ENCODE results near the gene EPHA7. TPM values are rescaled to one million over a fixed set of nuclear protein-coding genes. Genes with fewer than 3 reads are reported as not detected.

The EPHA7 gene
- total RNA-seq, 4 donors from 2014 or later, result under 0.01 to 0.39 (median 0.21) TPM

DNA sequence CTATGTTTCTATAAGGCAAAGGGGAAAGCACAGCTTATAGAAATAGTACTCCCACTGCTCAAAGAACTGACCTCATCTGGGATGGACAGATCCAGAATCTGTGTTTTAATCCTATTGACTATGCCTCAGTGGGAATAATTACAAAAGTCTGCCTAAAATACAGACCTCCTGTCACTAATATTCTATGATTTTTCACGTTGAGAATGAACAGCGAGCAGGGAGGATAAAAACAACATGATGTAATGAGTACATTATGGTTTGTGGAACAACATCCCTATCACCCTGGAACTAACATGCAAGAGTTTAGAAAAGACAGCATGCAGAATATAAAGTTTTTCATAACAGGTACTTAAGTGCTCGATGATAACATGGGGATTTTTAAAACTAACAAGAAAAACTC lies 53.9 kb downstream of the EPHA7 start:
- no peak for DNase-seq
- Histone ChIP-seq H3K4me3 (replicated peaks in 1 of 3) (no peak overlapping the region), H3K27ac (no peak overlapping the region), H3K4me1 (peaks cover 0 to 4% of the 10 kb centered on the region in 2 donors), H3K36me3 (no peaks in the 10 kb centered on the region), H3K27me3 (no peaks in the 10 kb centered on the region), H3K9me3 (no peaks in the 10 kb centered on the region)
- intact Hi-C loops (cut with DNase I), result no loop called here
- 68 to 86% methylated on average over 3 of the region's 3 CpGs for WGBS, 2 donors
- TF ChIP-seq, protein P1, sequence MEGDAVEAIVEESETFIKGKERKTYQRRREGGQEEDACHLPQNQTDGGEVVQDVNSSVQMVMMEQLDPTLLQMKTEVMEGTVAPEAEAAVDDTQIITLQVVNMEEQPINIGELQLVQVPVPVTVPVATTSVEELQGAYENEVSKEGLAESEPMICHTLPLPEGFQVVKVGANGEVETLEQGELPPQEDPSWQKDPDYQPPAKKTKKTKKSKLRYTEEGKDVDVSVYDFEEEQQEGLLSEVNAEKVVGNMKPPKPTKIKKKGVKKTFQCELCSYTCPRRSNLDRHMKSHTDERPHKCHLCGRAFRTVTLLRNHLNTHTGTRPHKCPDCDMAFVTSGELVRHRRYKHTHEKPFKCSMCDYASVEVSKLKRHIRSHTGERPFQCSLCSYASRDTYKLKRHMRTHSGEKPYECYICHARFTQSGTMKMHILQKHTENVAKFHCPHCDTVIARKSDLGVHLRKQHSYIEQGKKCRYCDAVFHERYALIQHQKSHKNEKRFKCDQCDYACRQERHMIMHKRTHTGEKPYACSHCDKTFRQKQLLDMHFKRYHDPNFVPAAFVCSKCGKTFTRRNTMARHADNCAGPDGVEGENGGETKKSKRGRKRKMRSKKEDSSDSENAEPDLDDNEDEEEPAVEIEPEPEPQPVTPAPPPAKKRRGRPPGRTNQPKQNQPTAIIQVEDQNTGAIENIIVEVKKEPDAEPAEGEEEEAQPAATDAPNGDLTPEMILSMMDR (IDR thresholded peaks at IDR 0.05), result no peak
- TF ChIP-seq POLR2A (IDR thresholded peaks at IDR 0.05), result no peak

GRCh38 chr6:93358435-93358834 lies 60.9 kb downstream of the EPHA7 start:
- Histone ChIP-seq H3K36me3 (no peaks in the 10 kb centered on the region), H3K4me1 (peaks cover 0 to 4% of the 10 kb centered on the region in 2 donors), H3K9me3 (no peaks in the 10 kb centered on the region), H3K27me3 (no peaks in the 10 kb centered on the region), H3K27ac (no peak overlapping the region), H3K4me3 (replicated peaks in 1 of 3) (no peak overlapping the region)
- DNase-seq, result no peak
- TF ChIP-seq, protein P1 (IDR thresholded peaks at IDR 0.05), result no peak
- TF ChIP-seq POLR2A (IDR thresholded peaks at IDR 0.05), result no peak
- intact Hi-C loops (cut with DNase I), result no loop called here
- WGBS, 2 donors, result 81 to 84% methylated on average over 2 of the region's 2 CpGs

GRCh38 chr6:93352604-93353003 lies 66.8 kb downstream of the EPHA7 start:
- no peak for TF ChIP-seq POLR2A (IDR thresholded peaks at IDR 0.05)
- TF ChIP-seq, protein P1 (IDR thresholded peaks at IDR 0.05), result no peak
- Histone ChIP-seq H3K4me3 (replicated peaks in 1 of 3) (no peak overlapping the region), H3K4me1 (no peaks in the 10 kb centered on the region), H3K36me3 (no peaks in the 10 kb centered on the region), H3K27ac (no peak overlapping the region), H3K9me3 (no peaks in the 10 kb centered on the region), H3K27me3 (no peaks in the 10 kb centered on the region)
- intact Hi-C loops (cut with DNase I), result no loop called here
- no peak for DNase-seq
- WGBS, 2 donors, result 90 to 91% methylated on average over 1 of the region's 1 CpG

DNA sequence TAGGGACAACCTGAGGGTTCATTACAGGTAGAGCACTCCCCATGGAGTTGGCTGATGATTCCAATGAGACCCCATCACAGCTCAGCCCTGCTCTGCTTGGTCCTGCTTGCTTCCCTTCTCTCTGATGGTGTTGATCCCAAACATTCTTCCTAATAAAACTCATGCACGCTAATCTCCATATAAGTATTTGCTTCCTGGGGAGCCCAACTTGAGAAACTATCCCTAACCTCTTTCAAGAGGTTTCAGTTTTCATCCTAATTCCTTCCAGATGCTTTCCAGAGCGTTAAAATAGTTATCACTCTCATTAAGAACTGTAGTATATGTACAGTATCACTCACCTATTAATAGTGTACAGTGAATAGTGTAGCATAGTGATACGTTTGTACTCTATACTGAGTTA lies 68.1 kb downstream of the EPHA7 start:
- WGBS, 2 donors, result 85 to 90% methylated on average over 3 of the region's 3 CpGs
- Histone ChIP-seq H3K27me3 (no peaks in the 10 kb centered on the region), H3K4me3 (replicated peaks in 1 of 3) (no peak overlapping the region), H3K9me3 (no peaks in the 10 kb centered on the region), H3K4me1 (no peaks in the 10 kb centered on the region), H3K27ac (no peak overlapping the region), H3K36me3 (no peaks in the 10 kb centered on the region)
- no peak for TF ChIP-seq POLR2A (IDR thresholded peaks at IDR 0.05)
- TF ChIP-seq, protein P1 (IDR thresholded peaks at IDR 0.05), result no peak
- DNase-seq, result no peak
- intact Hi-C loops (cut with DNase I), result no loop called here

DNA sequence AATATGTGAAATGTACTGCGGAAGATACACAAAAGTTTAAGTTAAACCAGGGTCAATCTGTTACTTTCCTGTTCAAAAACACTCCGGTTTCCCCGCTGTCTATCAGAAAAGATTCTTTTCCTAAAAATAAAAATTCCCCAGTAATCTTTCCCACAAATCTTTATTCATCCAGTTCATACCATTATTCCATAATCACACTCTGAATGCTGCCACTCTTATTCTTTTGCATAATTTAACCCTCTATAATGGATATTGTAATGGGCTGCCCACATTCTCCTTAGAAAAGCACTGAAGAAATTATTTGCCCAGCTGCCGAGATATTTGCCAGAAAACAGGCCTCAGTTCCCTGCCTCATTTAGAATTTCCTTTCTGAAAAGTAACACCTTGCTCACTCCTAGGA lies 68.6 kb downstream of the EPHA7 start:
- TF ChIP-seq POLR2A (IDR thresholded peaks at IDR 0.05), result no peak
- TF ChIP-seq, protein P1 (IDR thresholded peaks at IDR 0.05), result no peak
- Histone ChIP-seq H3K4me1 (no peaks in the 10 kb centered on the region), H3K4me3 (replicated peaks in 1 of 3) (no peak overlapping the region), H3K36me3 (no peaks in the 10 kb centered on the region), H3K9me3 (no peaks in the 10 kb centered on the region), H3K27me3 (no peaks in the 10 kb centered on the region), H3K27ac (no peak overlapping the region)
- intact Hi-C loops (cut with DNase I), result no loop called here
- no peak for DNase-seq
- 96% methylated on average over 4 of the region's 4 CpGs for WGBS, 2 donors

Data from thyroid gland (tissue), 4 donors.